HAP-1 (cell line): Measurements from ENCODE around the gene OR52E1.
"Not testable (repeated sequence)": the region's sequence is repeated elsewhere in the genome, so short reads cannot be mapped to it uniquely, and the experiment has no call there.

Source experiments
- DNase-seq, 2 experiments: peaks; one replicate each; pipeline ENCODE4 v3.0.0-alpha.2; 2016 to 2020; ENCODE audit warnings: low spot score in 2 of 2
- H3K27me3 ChIP-seq: fragments of 250-450 bp; sonication (Bioruptor Pico); 2 replicates; pipeline ENCODE4 v1.5.1; 2020; ENCODE audit warnings: low read depth, mild to moderate bottlenecking, moderate library complexity
- H3K36me3 ChIP-seq: fragments of 250-450 bp; sonication (Bioruptor Pico); replicated peaks from 2 replicates; pipeline ENCODE4 v1.5.1; 2020; ENCODE audit warnings: mild to moderate bottlenecking
- H3K4me1 ChIP-seq: fragments of 250-450 bp; sonication (Bioruptor Pico); 2 replicates; pipeline ENCODE4 v1.5.1; 2020; ENCODE audit warnings: mild to moderate bottlenecking
- H3K4me3 ChIP-seq: fragments of 250-450 bp; sonication (Bioruptor Pico); 2 replicates; pipeline ENCODE4 v1.5.1; 2020; ENCODE audit warnings: mild to moderate bottlenecking, moderate library complexity
- H3K9me3 ChIP-seq: fragments of 250-450 bp; sonication (Bioruptor Pico); 2 replicates; pipeline ENCODE4 v1.5.1; 2020; ENCODE audit warnings: mild to moderate bottlenecking, moderate library complexity
- in situ Hi-C: fragments of 300-500 bp; cut with MboI; formaldehyde crosslinking; loops from 3 replicates; pipeline ENCODE4 v1.14.3; 2020; ENCODE audit warnings: low sequenced_read_pairs, inconsistent platforms, mixed read lengths

Gene OR52E1

GRCh38 chr11:5069272-5069671 lies at the start of gene OR52E1:
Gene OR52E1, plus strand, starts transcription at chr11:5069572.
- no peaks in the 10 kb centered on the region for H3K9me3 ChIP-seq
- no peaks in the 10 kb centered on the region for H3K4me1 ChIP-seq
- no peak for DNase-seq
- no peaks in the 10 kb centered on the region for H3K36me3 ChIP-seq
- in situ Hi-C loops, result no loop called here
- no peaks in the 10 kb centered on the region for H3K27me3 ChIP-seq
- no peak within 1 kb of the TSS for H3K4me3 ChIP-seq

GRCh38 chr11:5021996-5022395 lies 47.4 kb upstream of the OR52E1 start:
- no peak for DNase-seq
- no peaks in the 10 kb centered on the region for H3K36me3 ChIP-seq
- no peak overlapping the region for H3K4me3 ChIP-seq
- H3K4me1 ChIP-seq, result no peaks in the 10 kb centered on the region
- H3K27me3 ChIP-seq, result no peaks in the 10 kb centered on the region
- in situ Hi-C loops, result no loop called here
- no peaks in the 10 kb centered on the region for H3K9me3 ChIP-seq

DNA sequence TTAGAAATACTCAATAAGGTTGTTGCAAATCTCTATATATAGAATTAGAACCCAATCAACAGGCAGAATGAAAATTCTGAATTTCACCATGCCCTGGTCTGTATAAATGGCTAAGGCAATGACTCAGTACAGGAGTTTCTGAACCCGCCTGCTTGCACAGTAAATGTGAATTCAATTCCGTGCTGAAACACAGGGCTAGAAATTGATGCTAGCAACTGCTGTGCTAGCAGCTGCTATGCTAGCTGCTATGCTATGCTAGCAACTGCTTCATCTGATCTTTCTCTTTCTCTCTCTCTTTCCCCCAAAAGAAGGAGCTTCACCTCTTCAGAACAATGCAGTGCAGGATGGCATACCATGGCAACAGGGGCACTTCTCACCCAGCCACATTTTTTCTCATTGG lies 32.7 kb upstream of the OR52E1 start:
- in situ Hi-C loops, result no loop called here
- Histone ChIP-seq H3K4me1 (no peaks in the 10 kb centered on the region), H3K9me3 (no peaks in the 10 kb centered on the region), H3K4me3 (no peak overlapping the region), H3K36me3 (no peaks in the 10 kb centered on the region), H3K27me3 (no peaks in the 10 kb centered on the region)
- no peak for DNase-seq

DNA sequence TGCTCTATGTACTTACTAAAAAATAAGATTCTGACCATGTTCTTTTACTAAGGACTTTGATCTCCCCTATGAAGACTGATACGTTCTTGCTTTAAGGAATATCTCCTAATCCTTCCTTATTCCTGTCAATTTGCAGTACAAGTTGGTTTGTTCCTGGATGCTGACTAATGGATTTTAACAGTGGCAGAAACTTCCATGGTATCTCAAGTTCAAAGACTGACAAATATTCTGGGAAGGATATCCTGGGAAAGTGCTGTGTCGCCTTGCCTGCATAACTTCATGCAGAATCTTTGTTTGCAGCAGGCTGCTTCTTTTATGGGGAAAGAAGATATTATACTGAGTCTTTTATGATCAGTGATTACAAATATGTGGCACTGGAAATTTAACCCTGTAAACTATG lies 31.4 kb upstream of the OR52E1 start:
- no peaks in the 10 kb centered on the region for H3K36me3 ChIP-seq
- H3K4me3 ChIP-seq, result no peak overlapping the region
- no peak for DNase-seq
- in situ Hi-C loops, result no loop called here
- no peaks in the 10 kb centered on the region for H3K9me3 ChIP-seq
- no peaks in the 10 kb centered on the region for H3K27me3 ChIP-seq
- H3K4me1 ChIP-seq, result no peaks in the 10 kb centered on the region

DNA sequence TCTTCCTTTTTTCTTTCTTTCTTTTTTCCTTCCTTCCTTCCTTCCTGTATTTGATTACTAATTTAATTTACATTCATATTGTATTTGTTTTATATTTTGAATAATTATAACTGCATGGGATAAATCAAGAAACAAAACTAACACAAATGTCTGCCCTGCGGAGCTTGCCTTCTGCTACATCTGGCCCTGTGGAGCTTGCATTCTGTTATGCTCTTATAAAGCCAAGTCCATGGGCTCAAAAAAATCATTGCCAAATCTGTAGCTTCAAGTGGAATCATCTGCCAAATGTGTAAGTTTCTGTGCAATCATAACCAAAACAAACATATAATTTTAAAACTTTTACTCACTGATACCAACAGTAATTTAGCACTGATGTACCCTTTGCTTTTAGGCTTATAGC lies 31.0 kb upstream of the OR52E1 start:
- in situ Hi-C loops, result no loop called here
- H3K9me3 ChIP-seq, result no peaks in the 10 kb centered on the region
- no peak for DNase-seq

GRCh38 chr11:5040876-5041275 lies 28.5 kb upstream of the OR52E1 start:
- Histone ChIP-seq H3K36me3 (no peaks in the 10 kb centered on the region), H3K4me3 (no peak overlapping the region)
- in situ Hi-C loops, result no loop called here

More for the DNA sequence above, 31.0 kb upstream of the OR52E1 start:
- H3K27me3 ChIP-seq, result no peaks in the 10 kb centered on the region
- no peaks in the 10 kb centered on the region for H3K36me3 ChIP-seq
- no peak overlapping the region for H3K4me3 ChIP-seq
- no peaks in the 10 kb centered on the region for H3K4me1 ChIP-seq

GRCh38 chr11:5042091-5042490 lies 27.3 kb upstream of the OR52E1 start:
- DNase-seq, result no peak
- Histone ChIP-seq H3K9me3 (no peaks in the 10 kb centered on the region), H3K27me3 (no peaks in the 10 kb centered on the region), H3K4me1 (no peaks in the 10 kb centered on the region), H3K4me3 (no peak overlapping the region), H3K36me3 (no peaks in the 10 kb centered on the region)
- in situ Hi-C loops, result no loop called here

More at GRCh38 chr11:5040876-5041275, 28.5 kb upstream of the OR52E1 start:
- no peak for DNase-seq
- no peaks in the 10 kb centered on the region for H3K9me3 ChIP-seq
- H3K27me3 ChIP-seq, result no peaks in the 10 kb centered on the region
- H3K4me1 ChIP-seq, result no peaks in the 10 kb centered on the region

- Histone ChIP-seq H3K9me3 (no peaks in the 10 kb centered on the region), H3K27me3 (no peaks in the 10 kb centered on the region), H3K36me3 (no peaks in the 10 kb centered on the region), H3K4me1 (no peaks in the 10 kb centered on the region), H3K4me3 (no peak overlapping the region)
- in situ Hi-C loops, result no loop called here
- DNase-seq, result no peak
These were observed 26.0 kb upstream of the OR52E1 start for GRCh38 chr11:5043380-5043779.

GRCh38 chr11:5046226-5046625 lies 23.1 kb upstream of the OR52E1 start, which contains the start of gene OR52J3:
Gene OR52J3, plus strand, starts transcription at chr11:5046526. Its CDS starts 0 bp downstream, at chr11:5046526.
- H3K4me1 ChIP-seq, result no peaks in the 10 kb centered on the region
- in situ Hi-C loops, result no loop called here
- H3K4me3 ChIP-seq, result no peak within 1 kb of the TSS
- no peaks in the 10 kb centered on the region for H3K36me3 ChIP-seq
- no peaks in the 10 kb centered on the region for H3K27me3 ChIP-seq
- no peak for DNase-seq
- H3K9me3 ChIP-seq, result no peaks in the 10 kb centered on the region

DNA sequence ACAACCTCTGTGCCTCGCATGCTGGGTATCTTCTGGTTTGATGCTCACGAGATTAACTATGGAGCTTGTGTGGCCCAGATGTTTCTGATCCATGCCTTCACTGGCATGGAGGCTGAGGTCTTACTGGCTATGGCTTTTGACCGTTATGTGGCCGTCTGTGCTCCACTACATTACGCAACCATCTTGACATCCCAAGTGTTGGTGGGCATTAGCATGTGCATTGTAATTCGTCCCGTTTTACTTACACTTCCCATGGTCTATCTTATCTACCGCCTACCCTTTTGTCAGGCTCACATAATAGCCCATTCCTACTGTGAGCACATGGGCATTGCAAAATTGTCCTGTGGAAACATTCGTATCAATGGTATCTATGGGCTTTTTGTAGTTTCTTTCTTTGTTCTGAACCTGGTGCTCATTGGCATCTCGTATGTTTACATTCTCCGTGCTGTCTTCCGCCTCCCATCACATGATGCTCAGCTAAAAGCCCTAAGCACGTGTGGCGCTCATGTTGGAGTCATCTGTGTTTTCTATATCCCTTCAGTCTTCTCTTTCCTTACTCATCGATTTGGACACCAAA lies 22.5 kb upstream of the OR52E1 start:
- in situ Hi-C loops, result no loop called here
- H3K4me1 ChIP-seq, result no peaks in the 10 kb centered on the region
- H3K9me3 ChIP-seq, result no peaks in the 10 kb centered on the region
- no peak for DNase-seq
- H3K27me3 ChIP-seq, result no peaks in the 10 kb centered on the region
- H3K36me3 ChIP-seq, result no peaks in the 10 kb centered on the region
- no peak overlapping the region for H3K4me3 ChIP-seq

- H3K4me1 ChIP-seq, H3K9me3 ChIP-seq, DNase-seq, H3K4me3 ChIP-seq, H3K36me3 ChIP-seq, H3K27me3 ChIP-seq, in situ Hi-C loops: not testable (repeated sequence)
These were observed 10.7 kb upstream of the OR52E1 start for GRCh38 chr11:5058679-5059078.

GRCh38 chr11:5059391-5059790 lies 10.0 kb upstream of the OR52E1 start, which contains the start of gene OR52E2:
Gene OR52E2, minus strand, starts transcription at chr11:5059627. Its CDS starts 0 bp downstream, at chr11:5059627.
- H3K9me3 ChIP-seq, result no peaks in the 10 kb centered on the region
- H3K4me1 ChIP-seq, result no peaks in the 10 kb centered on the region
- H3K4me3 ChIP-seq, result no peak within 1 kb of the TSS
- no peak for DNase-seq
- no peaks in the 10 kb centered on the region for H3K36me3 ChIP-seq
- in situ Hi-C loops, result no loop called here
- H3K27me3 ChIP-seq, result no peaks in the 10 kb centered on the region

GRCh38 chr11:5065027-5065426 lies 4.3 kb upstream of the OR52E1 start:
- no peaks in the 10 kb centered on the region for H3K4me1 ChIP-seq
- in situ Hi-C loops, result no loop called here
- H3K9me3 ChIP-seq, result no peaks in the 10 kb centered on the region
- H3K4me3 ChIP-seq, result no peak overlapping the region
- no peaks in the 10 kb centered on the region for H3K27me3 ChIP-seq
- DNase-seq, result no peak
- H3K36me3 ChIP-seq, result no peaks in the 10 kb centered on the region

- no peaks in the 10 kb centered on the region for H3K4me1 ChIP-seq
- no peak for DNase-seq
- in situ Hi-C loops, result no loop called here
- H3K36me3 ChIP-seq, result no peaks in the 10 kb centered on the region
- no peak overlapping the region for H3K4me3 ChIP-seq
- no peaks in the 10 kb centered on the region for H3K27me3 ChIP-seq
- no peaks in the 10 kb centered on the region for H3K9me3 ChIP-seq
These were observed 2.4 kb downstream of the OR52E1 start for GRCh38 chr11:5071799-5072198.

GRCh38 chr11:5081405-5081804 lies 12.0 kb downstream of the OR52E1 start:
- DNase-seq, result no peak
- no peaks in the 10 kb centered on the region for H3K9me3 ChIP-seq
- no peak overlapping the region for H3K4me3 ChIP-seq
- H3K4me1 ChIP-seq, result no peaks in the 10 kb centered on the region
- no peaks in the 10 kb centered on the region for H3K36me3 ChIP-seq
- H3K27me3 ChIP-seq, result no peaks in the 10 kb centered on the region
- in situ Hi-C loops, result no loop called here
